A549 treated with AZD2906 at 1 μM for 4 hours (cell line): ENCODE measurements around the gene TMEM190. TPM values are rescaled to one million over a fixed set of nuclear protein-coding genes. Genes with fewer than 3 reads are reported as not detected.

ENCODE experiments used
- total RNA-seq: library from RNA; stranded (reverse); fragments of 200-300 nt; extraction: Qiagen RNA extraction; gene quantifications from 5 replicates; pipeline ENCODE4 v1.2.3, GENCODE V29; 2022

Gene TMEM190
- total RNA-seq, result 0.93 to 2.2 TPM (median 1.3 TPM) in 5 replicates

DNA sequence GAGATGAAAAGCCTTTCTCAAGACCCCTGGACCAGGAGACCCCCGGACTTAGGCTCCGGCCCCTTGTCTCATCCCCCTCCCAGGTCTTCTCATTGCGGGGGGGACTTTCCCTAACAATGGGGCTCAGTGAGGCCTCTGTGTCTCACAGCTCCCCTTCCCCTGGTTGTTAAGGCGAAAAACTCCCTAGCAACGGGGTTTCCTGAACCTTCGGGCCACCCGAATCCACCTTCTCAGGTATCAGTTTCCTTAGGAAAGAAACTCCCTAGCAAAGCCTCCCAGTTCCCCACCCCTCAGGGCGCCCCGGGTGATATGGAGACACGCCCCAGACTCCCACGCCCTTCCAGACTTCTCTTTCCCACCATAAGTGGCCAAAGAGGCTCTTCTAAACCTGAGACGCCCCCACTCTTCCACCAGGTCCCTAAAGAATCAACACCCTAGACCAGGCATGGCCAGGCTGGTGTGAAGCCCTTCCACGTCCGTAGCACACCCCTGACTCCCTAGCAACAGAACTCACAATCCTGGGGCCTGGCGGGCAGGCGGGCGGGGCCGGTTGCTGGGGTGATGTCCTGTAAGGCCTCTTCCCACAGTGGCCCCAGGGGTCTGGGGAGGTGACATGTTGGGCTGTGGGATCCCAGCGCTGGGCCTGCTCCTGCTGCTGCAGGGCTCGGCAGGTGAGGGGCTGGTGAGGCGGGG is at the start of gene TMEM190:
TMEM190 (plus strand) TSS at position 586 of the 693 bp plus-strand sequence; CDS start at position 614, 28 bp downstream.

GRCh38 chr19:55339105-55339888 is 37.3 kb upstream of the TMEM190 start, which contains the start of gene KMT5C:
Gene KMT5C, plus strand, starts transcription at chr19:55339876. Its CDS starts 2,061 bp downstream, at chr19:55341937.

GRCh38 chr19:55354698-55355212 is 21.9 kb upstream of the TMEM190 start, which contains the start of gene COX6B2:
Gene COX6B2, minus strand, starts transcription at chr19:55354719. Its CDS starts 198 bp downstream, at chr19:55354521.

GRCh38 chr19:55362990-55363716 is 13.5 kb upstream of the TMEM190 start, which contains the start of gene GARIN5B:
Gene GARIN5B, minus strand, starts transcription at chr19:55363260. Its CDS starts 194 bp downstream, at chr19:55363066.

GRCh38 chr19:55370305-55370988 is 6.2 kb upstream of the TMEM190 start, which contains the start of gene IL11:
Gene IL11, minus strand, starts transcription at chr19:55370463. Its CDS starts 153 bp downstream, at chr19:55370310.

DNA sequence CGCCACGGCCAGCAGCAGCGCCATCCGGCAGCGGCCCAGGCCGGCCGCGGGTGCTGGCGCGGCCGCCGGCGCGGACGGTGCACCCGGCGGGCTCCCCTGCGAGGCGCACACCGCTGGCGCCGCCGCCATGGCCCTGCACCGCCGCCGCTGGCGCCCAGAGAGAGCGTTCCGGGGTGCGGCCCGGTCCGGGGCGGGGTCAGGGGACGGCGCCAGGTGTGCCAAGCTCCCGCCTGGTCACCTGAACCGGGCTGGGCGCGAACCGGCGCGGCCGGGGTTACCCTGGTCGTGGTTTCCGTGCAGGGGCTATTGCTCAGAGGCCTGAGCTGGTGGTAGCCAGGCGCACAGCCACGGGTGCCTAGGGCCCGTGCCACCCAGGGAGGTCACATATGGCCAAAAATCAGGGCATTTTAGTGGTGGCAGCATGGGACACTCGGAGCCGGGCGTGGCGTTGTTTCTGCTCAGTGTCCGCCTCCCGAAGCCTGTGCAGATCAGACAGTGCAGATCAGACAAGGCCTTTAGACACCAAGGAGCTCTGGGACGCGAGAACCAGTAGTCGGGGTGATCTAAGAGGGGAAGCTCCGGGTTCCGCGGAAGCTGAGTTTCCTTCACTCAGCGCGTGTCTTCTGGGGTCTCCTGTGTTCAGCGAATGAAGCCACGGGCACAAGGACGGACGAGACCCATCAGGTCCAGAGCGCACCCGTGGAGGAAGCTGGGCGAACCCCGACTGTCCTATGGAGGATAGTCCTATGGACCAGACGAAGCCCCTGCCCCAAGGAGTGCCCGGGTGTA is 7.7 kb downstream of the TMEM190 start, which contains the start of gene TMEM238:
TMEM238 (minus strand) TSS at position 162 of the 789 bp plus-strand sequence; CDS start at position 129, 33 bp downstream.

DNA sequence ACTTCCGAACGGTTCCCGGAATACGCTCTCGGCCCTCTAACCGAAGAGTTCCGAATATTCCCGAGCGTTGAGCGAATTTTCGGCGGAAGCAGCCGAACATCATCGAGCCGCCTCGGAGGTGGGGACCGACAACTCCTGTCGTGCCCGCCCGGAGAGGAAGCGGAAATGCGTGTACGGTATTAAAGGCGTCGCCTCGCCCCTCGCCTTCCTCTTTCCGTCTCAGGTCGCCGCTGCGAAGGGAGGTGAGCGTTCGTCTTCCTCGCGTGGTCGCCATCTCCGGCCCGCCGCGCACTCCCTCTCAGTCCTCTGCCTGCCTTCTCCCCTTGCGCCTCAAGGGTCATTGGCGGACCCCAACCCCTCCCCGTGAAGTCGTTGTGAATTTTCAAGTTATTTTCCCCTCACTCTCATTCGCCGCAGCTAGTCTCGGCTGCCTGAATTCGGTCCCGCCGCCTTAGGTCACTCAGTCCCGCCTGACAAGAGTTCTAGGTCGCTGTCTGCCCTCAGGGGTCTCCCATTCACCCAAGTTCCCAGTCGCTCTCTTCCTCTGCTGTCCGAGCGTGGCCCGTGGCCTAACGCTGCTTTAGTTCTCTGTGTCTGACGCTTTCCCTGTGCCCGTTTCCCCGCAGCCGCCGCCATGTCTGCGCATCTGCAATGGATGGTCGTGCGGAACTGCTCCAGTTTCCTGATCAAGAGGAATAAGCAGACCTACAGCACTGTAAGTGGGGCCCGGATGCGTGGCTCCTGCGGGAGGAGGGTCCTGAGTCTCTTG is 9.3 kb downstream of the TMEM190 start, which contains the start of gene RPL28:
RPL28 (plus strand) TSS at position 209 of the 769 bp plus-strand sequence; CDS start at position 635, 426 bp downstream.

DNA sequence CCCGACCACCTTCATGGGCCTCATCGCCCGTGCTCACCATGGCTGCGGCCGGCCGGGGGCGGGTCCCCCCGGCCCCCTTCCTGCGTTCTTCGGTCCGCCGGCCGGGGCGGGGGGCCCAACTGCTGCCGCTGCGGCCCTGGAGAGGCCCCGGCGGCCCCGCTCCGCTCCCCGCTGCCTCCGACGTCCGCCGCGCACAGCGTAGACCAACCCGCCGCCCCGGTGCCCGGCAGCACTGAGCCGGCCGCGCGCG is 30.8 kb downstream of the TMEM190 start, which contains the start of gene UBE2S:
UBE2S (minus strand) TSS at position 239 of the 250 bp plus-strand sequence; CDS start at position 40, 199 bp downstream.

Other genes starting within 250 kb of the TMEM190 start
- gene TNNT1, start 227.6 kb upstream of the TMEM190 start, total RNA-seq, result 108 to 151 TPM (median 139 TPM) in 5 replicates
- gene TNNI3, start 219.1 kb upstream of the TMEM190 start, total RNA-seq, result 5.9 to 8.2 TPM (median 7.5 TPM) in 5 replicates
- gene DNAAF3, start 210.2 kb upstream of the TMEM190 start, total RNA-seq, result 4.6 to 5.9 TPM (median 5.4 TPM) in 5 replicates
- 1.9 to 5.0 TPM (median 3.5 TPM) in 5 replicates for gene SYT5, start 196.5 kb upstream of the TMEM190 start, total RNA-seq
- gene PTPRH, start 167.3 kb upstream of the TMEM190 start, total RNA-seq, result 2.8 to 4.5 TPM (median 3.7 TPM) in 5 replicates
- gene TMEM86B, start 148.1 kb upstream of the TMEM190 start, total RNA-seq, result 1.8 to 4.7 TPM (median 4.1 TPM) in 5 replicates
- 84.6 to 114 TPM (median 113 TPM) in 5 replicates for gene PPP6R1, start 117.8 kb upstream of the TMEM190 start, total RNA-seq
- 121 to 154 TPM (median 139 TPM) in 5 replicates for gene HSPBP1, start 96.7 kb upstream of the TMEM190 start, total RNA-seq
- gene BRSK1, start 92.8 kb upstream of the TMEM190 start, total RNA-seq, result 2.8 to 3.4 TPM (median 3.3 TPM) in 5 replicates
- gene TMEM150B, start 51.5 kb upstream of the TMEM190 start, total RNA-seq, result not detected in 5 replicates
- 5.2 to 6.3 TPM (median 6.0 TPM) in 5 replicates for gene KMT5C, start 37.0 kb upstream of the TMEM190 start, total RNA-seq
- gene COX6B2, start 22.1 kb upstream of the TMEM190 start, total RNA-seq, result 0.61 to 1.1 TPM (median 0.83 TPM) in 5 replicates
- 0.03 to 0.14 TPM (median 0.12 TPM) in 5 replicates for gene GARIN5B, start 13.6 kb upstream of the TMEM190 start, total RNA-seq
- gene IL11, start 6.4 kb upstream of the TMEM190 start, total RNA-seq, result 9.6 to 11.2 TPM (median 10.5 TPM) in 5 replicates
- gene TMEM238, start 7.5 kb downstream of the TMEM190 start, total RNA-seq, result 2.0 to 9.6 TPM (median 7.8 TPM) in 5 replicates
- gene RPL28, start 9.1 kb downstream of the TMEM190 start, total RNA-seq, result 2,614 to 2,914 TPM (median 2,802 TPM) in 5 replicates
- 270 to 454 TPM (median 404 TPM) in 5 replicates for gene UBE2S, start 31.0 kb downstream of the TMEM190 start, total RNA-seq
- 0.01 TPM in 1 of 5 replicates, not detected in the others for gene SHISA7, start 66.5 kb downstream of the TMEM190 start, total RNA-seq
- 55.5 to 66.5 TPM (median 58.3 TPM) in 5 replicates for gene ISOC2, start 84.8 kb downstream of the TMEM190 start, total RNA-seq
- gene C19orf85, start 87.9 kb downstream of the TMEM190 start, total RNA-seq, result not detected in 5 replicates
- 5.1 to 10.1 TPM (median 7.8 TPM) in 5 replicates for gene ZNF628, start 99.8 kb downstream of the TMEM190 start, total RNA-seq
- gene NAT14, start 108.4 kb downstream of the TMEM190 start, total RNA-seq, result 36.7 to 57.2 TPM (median 56.0 TPM) in 5 replicates
- 0.40 to 0.99 TPM (median 0.66 TPM) in 5 replicates for gene SSC5D, start 111.6 kb downstream of the TMEM190 start, total RNA-seq
- 1.5 to 2.4 TPM (median 1.9 TPM) in 5 replicates for gene SBK2, start 160.3 kb downstream of the TMEM190 start, total RNA-seq
- 1.9 to 2.2 TPM (median 2.1 TPM) in 5 replicates for gene SBK3, start 168.7 kb downstream of the TMEM190 start, total RNA-seq
- gene ZNF579, start 204.0 kb downstream of the TMEM190 start, total RNA-seq, result 20.8 to 35.0 TPM (median 33.5 TPM) in 5 replicates
- gene FIZ1, start 222.7 kb downstream of the TMEM190 start, total RNA-seq, result 20.8 to 26.0 TPM (median 24.6 TPM) in 5 replicates
- gene ZNF524, start 223.5 kb downstream of the TMEM190 start, total RNA-seq, result 13.9 to 20.0 TPM (median 17.7 TPM) in 5 replicates
- 7.1 to 12.5 TPM (median 12.2 TPM) in 5 replicates for gene ZNF865, start 228.8 kb downstream of the TMEM190 start, total RNA-seq
- 4.4 to 6.8 TPM (median 6.4 TPM) in 5 replicates for gene ZNF784, start 247.7 kb downstream of the TMEM190 start, total RNA-seq